Activated CD8-positive, alpha-beta memory T cell treated with anti-CD3 and anti-CD28 coated beads, Interleukin-2, amount 50 U/mL, for 24 hours (primary cell): ENCODE results near the gene RFPL2.
"Not testable (repeated sequence)": the region's sequence is repeated elsewhere in the genome, so short reads cannot be mapped to it uniquely, and the experiment has no call there.

Experiments used
- DNase-seq: peaks from one replicate; pipeline ENCODE4 v3.0.0-alpha.2; 2020; ENCODE audit errors: extremely low read depth

Gene RFPL2

GRCh38 chr22:32205974-32206773 lies 1.3 kb upstream of the RFPL2 start:
- no peak for DNase-seq

GRCh38 chr22:32204040-32204855 lies 625 bp downstream of the RFPL2 start:
- DNase-seq = no peak

- no peak for DNase-seq
These were observed 1.5 kb downstream of the RFPL2 start for GRCh38 chr22:32203181-32204039.

- DNase-seq = no peak
These were observed 2.2 kb downstream of the RFPL2 start for GRCh38 chr22:32202539-32203180.

GRCh38 chr22:32202161-32202538 lies 2.7 kb downstream of the RFPL2 start:
- no peak for DNase-seq

- DNase-seq = no peak
These were observed 4.1 kb downstream of the RFPL2 start for GRCh38 chr22:32200752-32201151.

- DNase-seq = no peak
These were observed 4.9 kb downstream of the RFPL2 start for GRCh38 chr22:32199961-32200360.

- DNase-seq = no peak
These were observed 5.5 kb downstream of the RFPL2 start for GRCh38 chr22:32199341-32199740.

- DNase-seq = not testable (repeated sequence)
These were observed 7.2 kb downstream of the RFPL2 start for GRCh38 chr22:32197553-32198226.

GRCh38 chr22:32195900-32196299 lies 9.0 kb downstream of the RFPL2 start:
- DNase-seq = not testable (repeated sequence)

- DNase-seq = not testable (repeated sequence)
These were observed 11.5 kb downstream of the RFPL2 start for GRCh38 chr22:32193346-32193745.

GRCh38 chr22:32191021-32191420 lies 13.9 kb downstream of the RFPL2 start:
- not testable (repeated sequence) for DNase-seq

GRCh38 chr22:32185821-32186220 lies 19.1 kb downstream of the RFPL2 start:
- DNase-seq = no peak

- DNase-seq = no peak
These were observed 21.2 kb downstream of the RFPL2 start for GRCh38 chr22:32183625-32184024.

- DNase-seq = no peak
These were observed 23.8 kb downstream of the RFPL2 start for GRCh38 chr22:32181043-32181442.

- no peak for DNase-seq
These were observed 27.6 kb downstream of the RFPL2 start for GRCh38 chr22:32177221-32177765.

GRCh38 chr22:32175683-32176644 lies 28.9 kb downstream of the RFPL2 start:
- no peak for DNase-seq

GRCh38 chr22:32175115-32175514 lies 29.8 kb downstream of the RFPL2 start:
- no peak for DNase-seq

GRCh38 chr22:32165681-32166080 lies 39.2 kb downstream of the RFPL2 start:
- DNase-seq = no peak
